HL-60/S4 (cell line): Measurements from ENCODE around the gene ABCF2.

Experiments used
- in situ Hi-C: fragments of 300-500 bp; cut with MboI; formaldehyde crosslinking; loops from 2 replicates; pipeline ENCODE4 v1.14.3; 2022; ENCODE audit warnings: low sequenced_read_pairs

The ABCF2 gene

DNA sequence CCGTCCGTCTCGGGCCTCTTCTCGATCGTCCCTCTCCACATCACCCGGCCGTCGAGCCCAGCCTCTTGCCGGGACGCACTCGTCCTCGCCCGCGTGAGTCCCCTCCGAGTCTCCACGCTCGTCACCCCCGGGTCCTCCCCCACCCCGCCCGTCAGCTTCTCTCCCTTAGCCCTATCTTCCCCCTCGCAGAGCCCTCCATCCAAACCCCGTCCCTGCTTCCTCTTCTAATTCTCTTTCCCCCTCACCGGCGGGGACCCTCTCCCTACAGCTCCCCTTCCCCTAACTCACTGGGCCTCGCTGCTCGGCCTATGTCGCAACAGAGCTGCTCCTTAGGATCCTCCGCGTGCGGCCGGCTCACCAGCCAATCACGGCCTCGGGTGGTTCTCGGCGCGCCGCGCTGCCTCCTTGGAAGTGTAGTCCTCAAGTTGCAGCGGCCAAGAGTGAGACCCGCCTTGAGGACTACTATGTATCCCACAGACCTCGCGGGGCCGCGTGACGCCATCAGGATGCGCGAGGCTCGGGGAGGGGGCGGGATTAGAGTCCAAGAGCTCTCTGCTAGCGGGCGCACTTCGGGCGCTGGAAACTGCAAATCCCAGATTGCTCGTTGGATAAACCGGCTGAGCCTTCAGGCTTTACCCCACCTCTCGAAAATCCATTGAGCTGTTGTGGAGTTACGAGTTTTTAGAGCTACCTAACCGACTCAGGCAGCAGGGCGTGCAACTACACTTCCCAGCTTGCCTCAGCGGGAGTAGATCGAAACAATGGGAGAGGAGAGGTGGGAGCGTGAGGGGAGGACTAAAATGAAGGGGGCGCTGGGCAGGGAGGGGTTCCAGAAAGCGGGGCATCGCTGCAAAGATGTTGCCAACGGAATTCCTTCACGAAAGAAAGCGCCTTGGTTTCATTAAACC lies at the start of gene ABCF2:
Gene ABCF2 (minus strand): TSS at position 331 of the 908 bp plus-strand sequence. CDS start 747 bp downstream, outside the sequence.
- in situ Hi-C loops: no loop called here

DNA sequence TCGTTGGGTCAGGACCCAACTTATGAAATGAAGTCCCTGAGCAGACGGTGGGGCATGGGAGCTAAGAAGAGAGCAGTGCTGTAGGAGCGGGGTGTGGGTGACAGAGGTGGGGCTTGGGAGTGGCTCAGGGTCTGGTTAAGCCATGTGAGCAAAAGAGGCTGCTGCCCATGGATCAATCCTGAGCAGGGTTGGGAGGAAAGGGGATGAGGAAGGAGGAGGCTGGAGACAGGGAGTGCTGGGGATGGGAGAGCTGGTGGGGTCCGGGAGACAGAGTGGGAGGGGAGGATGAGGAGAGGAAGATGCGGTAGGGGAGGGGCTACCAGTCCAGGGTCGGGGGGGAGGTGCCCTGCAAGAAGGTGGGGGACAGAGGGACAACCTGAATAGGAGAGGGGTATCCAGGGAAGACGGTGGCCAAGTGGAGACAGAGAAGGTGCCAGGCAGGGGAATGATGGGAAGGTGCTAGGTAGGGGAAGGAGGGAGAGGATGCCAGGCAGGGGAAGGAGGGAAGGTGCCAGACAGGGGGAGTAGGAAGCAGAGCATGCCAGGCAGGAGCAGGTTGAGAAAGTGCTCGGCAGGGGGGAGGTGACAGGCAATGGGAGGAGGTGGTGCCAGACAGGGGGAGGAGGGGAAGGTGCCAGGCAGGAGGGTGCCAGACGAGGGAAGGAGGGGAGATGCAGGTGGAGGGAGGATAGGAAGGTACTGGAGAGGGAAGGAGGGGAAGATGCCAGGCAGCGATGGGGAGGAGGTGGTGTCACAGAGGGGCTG lies 49.0 kb upstream of the ABCF2 start:
- in situ Hi-C loops: no loop called here

DNA sequence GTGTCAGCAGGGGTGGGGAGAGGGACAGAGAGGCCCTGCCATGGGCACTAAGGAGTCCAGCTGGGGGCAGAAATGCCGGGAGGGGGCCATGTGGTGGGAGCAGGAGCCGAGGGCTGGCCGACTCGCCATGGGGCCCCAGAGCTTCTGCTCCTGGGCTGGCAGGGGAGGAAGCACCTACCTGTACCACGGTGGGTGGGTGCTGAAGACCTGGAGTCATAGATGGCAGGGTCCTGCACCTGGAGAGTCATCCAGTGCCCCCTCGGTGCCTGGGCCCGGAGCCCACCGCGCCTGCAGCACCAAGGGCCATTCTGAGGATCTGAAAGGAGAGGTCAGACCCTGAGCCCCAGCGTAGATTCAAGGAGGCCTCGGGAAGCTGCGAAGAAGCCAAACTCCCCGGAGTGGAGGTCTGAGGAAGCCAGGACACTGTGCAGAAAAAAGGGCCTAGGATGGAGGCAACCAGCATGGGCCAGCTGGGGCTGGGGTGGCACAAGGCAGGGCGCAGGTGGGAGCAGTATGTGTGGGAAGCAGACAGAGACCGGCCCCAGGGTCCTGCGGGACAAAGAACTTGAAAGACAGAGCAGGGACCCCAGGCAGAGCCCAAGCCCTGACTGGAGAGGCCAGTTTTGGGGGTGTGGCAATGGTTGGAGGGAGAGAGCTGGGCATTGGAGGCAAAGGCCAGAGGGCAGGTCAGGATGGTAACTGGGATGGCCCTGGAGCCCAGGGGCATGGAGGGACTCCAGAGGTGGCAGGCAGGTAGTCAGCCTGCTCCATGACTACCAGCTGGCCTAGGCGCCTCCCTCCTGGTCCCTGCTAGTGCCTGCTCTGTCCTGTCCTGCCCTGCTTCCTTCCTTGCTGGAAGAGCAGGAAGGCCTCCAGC lies 48.2 kb upstream of the ABCF2 start:
- in situ Hi-C loops: no loop called here

DNA sequence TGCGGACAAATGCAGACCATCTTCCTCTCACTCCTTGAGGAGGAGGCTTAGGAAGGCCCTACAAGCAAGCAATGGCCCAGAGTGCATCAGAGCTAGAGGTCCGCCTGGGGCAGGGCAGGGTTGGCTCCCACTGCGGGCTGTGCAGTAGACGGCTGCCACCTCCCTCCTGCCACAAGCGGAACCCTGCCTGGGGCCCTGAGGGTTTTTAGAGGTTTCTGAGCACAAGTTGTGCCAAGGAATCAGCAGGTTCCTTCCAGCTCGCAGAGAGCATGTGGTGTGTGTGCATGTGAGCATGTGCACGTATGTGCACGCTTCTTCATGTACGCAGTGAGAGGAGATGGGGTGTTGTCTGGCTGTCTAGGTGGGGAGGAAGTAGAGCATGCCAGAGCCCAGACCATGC lies 47.4 kb upstream of the ABCF2 start:
- in situ Hi-C loops: no loop called here

DNA sequence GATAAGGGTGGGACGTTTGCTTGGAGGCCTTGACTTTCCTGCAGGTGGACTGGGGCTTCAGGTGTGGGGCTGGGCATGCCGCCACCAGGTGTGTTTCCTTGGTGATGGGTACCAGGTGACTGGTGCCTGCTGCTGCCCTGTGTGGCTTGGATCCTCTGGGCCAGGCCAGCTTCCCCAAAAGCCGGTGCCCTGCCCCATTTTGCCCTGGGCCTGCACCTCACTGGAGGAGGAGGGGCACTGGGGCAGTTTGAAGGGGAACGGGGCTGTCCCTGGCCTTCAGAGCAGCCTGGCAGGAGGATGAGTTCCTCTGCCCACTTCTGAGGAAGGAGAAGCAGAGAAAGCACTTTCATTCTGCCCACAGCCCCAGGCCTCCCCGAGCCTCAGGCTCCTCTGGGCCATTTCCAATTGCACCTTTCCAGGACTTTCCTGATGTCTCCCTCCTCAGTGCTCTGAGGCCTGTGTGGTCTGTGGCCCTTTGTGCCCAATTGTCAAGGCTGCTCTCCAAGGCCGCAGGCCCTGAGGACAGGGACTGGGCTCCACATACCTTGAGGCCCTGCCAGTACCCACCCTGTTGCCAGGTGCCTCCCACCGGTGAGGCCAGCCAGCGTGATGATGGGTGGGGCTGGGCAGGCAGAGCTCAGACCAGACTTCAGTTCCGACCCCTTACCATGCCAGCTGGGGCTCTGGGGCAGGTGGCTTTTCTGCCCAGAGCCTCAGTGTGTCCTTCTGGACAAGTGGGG lies 46.8 kb upstream of the ABCF2 start:
- in situ Hi-C loops: no loop called here

DNA sequence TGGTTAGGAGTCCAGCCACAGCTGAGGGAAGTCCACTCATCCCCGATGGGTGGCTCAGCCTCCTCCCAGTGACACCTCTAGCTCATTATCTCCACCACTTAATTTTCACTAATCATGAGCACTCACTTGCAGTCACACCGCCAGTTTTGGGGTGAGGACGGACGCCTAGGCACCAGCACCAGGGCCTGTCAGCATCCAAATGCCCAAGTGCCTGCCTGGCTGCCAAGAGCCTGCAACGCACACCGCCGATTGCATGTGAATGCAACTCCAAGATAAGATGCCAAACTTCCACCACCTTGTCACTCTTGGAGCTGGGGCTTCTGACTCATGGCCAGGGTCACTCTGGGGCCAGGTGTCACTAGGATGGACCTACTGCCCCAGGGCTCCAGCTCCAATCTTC lies 45.9 kb upstream of the ABCF2 start:
- in situ Hi-C loops: no loop called here

DNA sequence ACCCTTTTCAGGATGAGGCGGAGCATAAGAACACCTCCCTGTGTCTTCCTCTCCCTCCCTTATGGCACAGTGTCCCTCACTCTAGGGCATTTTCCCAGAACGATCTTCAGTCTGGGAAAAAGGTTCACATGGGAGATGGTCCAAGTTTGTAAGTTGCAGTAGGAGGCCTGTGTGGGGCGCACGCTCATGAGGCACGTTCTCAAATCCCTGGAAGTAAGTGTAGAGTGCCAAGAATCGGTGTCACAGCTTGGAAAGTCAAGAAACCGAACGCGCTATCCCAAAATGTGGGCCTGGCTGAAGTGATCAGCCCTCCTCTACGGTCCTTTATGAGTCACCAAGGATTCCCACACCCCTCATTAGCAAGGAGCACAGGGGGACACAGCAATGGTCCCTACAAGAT lies 45.4 kb upstream of the ABCF2 start:
- in situ Hi-C loops: no loop called here

DNA sequence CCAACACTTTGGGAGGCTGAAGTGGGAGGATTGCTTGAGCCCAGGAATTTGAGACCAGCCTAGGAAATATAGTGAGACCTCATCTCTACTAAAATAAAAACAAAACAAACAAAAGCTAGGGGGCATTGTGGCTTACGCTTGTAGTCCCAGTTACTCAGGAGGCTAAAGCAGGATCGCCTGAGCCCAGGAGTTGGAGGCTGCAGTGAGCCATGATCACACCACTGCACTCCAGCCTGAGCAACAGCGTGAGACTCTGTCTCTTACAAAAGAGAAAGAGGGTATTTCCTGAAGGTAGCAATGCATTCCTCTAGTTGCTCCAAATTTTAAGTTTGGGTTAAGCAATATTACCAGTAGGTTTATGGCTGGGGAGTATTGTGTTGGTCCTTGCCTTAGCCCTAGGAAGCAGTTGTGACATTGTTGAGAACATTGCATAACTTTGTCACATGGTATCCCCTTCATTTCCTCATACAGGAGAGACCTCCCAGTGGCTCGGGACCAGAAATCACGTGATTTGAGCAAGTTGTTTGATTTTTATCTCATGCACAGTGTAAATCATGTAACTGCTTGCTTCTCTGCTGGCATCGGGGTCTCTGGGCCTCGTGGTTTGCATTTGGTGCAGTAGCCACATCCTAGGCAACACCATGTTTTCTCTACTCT lies 44.8 kb upstream of the ABCF2 start:
- in situ Hi-C loops: no loop called here

DNA sequence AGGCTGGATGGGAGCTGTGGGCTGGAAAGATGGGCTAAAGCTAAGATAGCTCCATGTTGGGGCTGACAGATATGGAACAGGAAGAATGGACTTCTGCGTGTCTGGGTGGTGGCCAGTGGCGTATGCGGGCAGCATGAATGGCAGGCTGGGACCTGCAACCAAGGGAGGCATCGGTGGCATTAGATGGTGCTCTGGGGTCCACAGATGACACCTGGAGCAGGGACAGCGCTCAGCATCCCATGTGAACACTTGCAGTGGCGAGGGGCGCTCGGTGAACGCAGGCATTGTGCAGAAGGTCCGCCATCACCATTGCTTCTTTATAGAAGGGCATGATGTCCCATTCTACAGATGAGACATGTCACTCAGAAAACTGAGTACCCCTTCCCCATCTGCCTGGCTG lies 42.5 kb upstream of the ABCF2 start:
- in situ Hi-C loops: no loop called here

DNA sequence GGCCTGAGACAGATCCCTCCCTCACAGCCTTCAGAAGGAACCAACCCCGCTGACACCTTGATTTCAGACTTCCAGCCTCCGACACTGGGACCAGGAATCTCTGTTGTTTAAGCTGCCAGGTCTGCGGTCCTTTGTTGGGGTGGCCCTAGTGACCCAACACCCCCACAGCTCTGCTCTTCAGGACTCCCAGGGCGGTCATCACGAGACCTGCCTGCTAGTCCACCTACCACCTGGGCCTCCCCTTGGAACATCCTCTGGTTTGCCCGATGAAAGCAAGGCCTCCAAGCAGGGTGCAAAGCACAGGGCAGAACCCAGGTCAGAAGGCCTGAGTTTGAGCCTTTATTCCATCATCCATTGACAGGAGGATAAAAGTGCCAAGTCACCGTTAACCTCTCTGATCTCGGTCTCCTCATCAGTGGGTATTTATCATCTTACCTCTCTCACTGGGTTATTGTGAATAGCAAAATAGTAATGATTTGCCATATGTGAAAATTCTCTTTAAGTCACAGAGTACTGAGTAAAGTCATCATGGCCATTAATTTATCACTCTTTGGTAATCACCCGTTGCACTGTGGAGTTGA lies 38.4 kb upstream of the ABCF2 start:
- in situ Hi-C loops: no loop called here

DNA sequence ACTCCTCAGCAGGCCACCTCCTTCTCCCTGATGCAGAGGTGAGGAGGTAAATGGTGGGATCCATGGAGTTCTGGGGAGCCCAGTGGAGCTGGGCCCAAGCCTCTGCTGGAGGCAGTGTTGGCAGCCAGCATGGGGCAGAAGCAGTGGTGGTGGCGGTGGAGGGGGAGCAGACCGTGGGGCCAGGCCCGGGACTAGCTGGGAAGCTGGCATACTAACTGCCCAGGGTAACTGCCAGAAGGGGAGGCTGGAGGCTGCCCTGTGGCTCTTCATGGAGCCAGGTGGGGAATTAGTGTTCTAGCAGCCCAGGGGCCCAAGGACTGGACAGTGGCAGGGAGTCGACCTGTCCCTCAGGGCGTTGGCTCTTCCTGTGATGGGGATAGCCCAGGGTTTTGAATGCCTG lies 37.6 kb upstream of the ABCF2 start:
- in situ Hi-C loops: no loop called here

DNA sequence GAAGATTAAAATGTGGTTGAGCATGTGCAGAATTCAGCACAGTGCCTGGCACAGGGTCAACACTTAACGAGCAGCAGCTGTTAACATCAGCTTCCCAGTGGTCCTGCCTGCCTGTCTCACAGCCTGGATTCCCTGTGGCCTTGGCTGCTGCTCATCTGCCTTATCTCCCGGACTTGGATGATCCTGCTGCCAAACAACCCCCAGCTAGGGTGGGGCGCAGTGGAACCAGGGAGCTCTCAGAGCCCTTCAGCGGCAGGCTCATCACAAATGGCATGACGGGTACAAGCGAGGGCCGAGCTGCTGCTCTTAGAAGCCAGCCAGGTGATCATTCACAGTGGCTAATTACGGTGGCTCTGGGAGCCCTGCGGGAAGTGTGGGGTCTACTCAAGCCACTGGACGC lies 34.5 kb upstream of the ABCF2 start:
- in situ Hi-C loops: no loop called here

DNA sequence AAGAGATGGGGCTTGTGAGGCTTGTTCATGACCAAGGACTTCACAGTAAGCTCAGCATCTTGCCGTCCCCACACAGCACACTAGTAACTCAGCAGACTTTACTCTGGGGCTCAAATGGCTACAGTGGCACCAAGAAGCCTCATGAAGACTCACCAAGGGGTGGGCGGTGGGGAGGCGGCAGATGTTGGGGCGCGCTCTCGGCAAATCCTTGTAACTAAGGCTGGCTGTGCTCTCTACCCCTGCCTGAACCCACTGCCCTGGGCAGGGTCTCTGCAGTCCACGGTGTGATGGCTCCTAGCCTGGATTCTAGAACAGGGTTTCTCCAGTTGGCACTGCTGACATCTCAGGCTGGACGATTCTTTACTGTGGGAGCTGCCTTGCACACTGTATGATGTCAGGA lies 33.9 kb upstream of the ABCF2 start:
- in situ Hi-C loops: no loop called here

DNA sequence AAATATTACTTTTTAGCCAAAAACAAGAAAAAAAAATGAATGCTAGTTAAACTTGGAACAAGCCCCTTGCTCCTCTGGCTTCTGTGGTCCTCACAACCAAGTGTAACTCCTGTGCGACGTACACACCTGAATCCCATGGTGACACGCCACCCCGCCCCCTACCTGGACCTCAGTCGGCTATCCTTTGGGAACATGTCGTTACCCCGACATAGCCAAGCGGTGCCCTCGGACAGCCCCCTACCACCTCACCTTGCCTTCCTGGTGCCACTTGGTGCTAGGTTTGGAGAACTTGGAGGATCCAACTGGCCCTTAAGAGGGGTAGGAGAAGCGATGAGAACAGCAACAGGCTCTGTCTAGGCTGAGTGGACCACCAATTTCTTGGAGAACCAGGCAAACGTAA lies 33.5 kb upstream of the ABCF2 start:
- in situ Hi-C loops: no loop called here

DNA sequence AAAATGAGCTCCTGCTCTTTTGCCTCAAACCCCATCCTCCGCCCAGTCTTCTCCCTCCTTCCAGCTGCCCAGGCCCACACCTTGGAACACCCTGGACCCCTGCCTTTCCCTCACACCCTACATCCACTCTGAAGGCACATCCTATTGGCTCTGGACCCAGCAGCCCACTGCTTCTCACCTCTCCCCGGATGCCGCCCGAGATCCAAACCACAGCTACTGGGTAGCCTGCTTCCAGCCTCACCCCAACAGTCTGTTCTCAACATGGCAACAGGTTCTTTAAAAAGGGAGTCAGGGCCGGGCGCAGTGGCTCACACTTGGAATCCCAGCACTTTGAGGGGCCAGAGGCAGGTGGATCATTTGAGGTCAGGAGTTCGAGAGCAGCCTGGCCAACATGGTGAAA lies 31.0 kb upstream of the ABCF2 start:
- in situ Hi-C loops: no loop called here

DNA sequence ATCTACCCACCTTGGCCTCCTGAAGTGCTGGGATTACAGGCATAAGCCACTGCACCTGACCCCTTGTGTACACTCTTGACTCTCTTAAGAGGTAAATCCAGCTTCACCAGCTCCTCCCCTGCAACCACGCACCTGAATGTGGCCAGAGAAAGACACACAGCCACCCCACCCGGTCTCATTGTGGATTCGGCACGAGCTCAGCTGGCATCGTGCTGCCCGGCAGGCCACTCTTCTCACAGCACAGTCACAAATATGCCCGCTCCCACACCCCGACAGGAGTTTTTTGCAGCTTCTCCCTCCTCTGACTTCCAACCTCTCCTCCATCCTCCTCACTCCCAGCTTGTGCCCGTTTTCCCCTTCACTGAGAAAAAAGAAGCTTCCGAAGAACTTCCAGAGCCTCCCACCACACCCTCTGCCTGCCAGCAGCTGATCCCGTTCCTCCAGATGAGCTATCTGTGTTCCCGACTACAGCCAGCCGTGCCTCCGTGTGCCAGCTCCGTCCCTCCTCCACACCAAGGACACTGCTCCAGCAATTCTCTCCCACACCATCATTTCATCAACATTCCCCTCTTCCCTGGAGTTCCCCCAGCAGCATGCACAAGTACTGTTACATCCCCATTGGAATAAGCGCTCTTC lies 29.5 kb upstream of the ABCF2 start:
- in situ Hi-C loops: no loop called here

DNA sequence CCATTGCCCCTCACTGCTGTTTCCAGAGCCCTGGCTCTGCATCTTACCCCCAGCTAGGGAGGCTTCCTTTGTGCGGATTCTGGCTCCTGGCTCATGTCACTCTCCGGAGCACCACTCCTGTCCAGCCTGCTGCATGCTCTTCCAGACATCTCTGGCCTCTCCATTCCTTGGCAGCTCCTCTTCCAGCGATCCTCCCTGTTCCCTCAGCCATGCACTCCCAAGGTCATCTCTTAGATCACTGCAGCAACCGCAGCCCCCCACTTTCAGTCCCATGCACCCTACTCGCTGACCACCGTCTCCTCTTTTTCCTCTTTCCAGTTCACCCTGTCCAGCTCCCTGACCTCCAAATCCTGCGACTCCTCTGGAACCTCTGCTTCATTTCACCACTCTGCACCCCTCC lies 28.4 kb upstream of the ABCF2 start:
- in situ Hi-C loops: no loop called here

DNA sequence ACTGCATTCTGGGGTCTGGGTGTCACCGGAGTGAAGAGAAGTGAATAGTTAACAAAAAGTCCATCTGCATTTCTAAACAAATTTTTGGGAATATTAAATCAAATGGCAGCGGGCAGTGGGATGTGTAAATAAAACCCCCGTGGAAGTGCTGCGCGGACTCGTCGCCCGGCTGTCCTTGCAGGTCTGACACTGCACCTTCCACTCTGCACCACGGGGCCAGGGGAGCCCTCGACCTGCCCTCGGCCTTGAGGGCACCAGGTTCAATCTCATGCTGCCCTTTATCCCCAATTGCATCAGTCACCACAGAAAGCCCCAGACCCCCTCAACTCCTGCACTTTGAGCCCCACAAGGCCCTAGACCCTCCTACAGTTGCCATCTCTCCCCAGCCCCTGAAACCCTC lies 27.8 kb upstream of the ABCF2 start:
- in situ Hi-C loops: no loop called here

DNA sequence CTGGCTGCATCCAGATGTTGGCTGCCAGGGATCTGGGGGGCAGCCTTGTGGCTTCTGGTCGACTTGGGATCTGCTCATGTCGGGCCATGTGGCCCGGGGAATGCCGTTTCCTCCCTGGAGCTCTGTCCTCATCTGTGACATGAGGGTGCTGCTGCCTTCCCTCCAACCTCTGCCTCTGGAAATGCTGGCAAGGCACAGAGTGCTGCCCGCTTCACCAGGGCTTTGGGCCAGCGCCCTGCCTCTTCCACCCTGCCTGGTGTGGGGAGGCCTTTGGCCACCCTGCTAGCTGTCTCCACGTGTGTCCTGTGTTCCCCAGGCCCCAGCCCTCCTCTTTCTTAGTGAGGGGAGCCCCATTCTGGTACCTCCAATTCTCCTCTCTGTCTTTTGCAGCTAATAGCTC lies 27.3 kb upstream of the ABCF2 start:
- in situ Hi-C loops: no loop called here
